ENCODE measurements around the gene SPIRE1.
"Not testable (repeated sequence)": the region's sequence is repeated elsewhere in the genome, so short reads cannot be mapped to it uniquely, and the experiment has no call there.

SPIRE1 gene

DNA sequence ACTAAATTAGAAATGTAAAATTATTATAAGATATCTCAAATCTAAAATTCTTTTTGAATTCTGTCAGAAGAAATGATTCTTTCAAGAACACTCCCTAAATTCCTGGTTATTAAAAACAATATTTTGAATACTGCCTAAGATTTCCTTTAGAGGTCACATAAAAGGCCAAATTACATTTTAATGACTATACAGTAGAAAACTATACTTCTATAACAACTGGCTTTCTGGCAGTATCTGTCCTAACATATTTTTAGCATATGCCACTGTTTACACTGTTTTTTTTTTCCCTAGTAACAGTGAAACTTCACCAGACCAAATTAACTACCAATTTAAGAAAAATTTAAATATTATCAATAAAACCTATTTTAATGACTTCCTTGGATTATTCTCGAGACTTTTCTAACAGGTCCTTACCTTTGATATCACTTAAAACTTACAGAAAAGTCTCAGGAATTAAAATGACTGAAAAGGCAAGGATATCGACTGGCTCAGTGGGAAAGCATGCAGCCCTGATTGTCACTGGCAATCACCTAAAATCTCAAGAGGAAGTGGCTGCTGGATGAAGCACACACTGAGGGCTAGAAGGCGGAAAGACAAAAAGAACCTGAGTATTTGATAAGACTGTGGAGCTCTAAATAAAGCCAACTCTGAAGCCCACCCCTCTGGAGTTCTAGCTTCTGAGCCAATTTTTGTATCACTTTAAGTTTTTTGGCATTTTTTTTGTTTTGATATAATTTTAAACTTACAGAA, 59.6 kb downstream of the SPIRE1 start:
- peak; percentile 80 for FAIRE-seq

DNA sequence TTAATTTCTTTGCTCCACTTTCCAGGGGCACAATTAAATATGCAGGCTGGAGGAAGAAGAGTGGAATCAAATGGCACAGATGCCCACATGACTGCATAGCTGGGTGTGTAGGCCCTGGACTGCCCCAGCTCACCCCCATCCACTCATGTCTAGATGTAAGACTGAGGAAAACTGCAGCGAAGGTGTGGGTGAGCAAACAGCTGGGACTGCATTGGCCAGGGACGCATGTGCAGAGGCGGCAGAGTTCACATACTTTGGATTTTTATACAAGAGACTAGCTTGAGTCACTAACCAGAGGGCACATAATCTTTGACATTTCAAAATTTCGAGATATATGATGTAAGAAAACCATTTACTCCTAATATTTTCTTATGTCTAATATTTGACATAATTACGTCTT, 60.1 kb downstream of the SPIRE1 start:
- no peak for FAIRE-seq

DNA sequence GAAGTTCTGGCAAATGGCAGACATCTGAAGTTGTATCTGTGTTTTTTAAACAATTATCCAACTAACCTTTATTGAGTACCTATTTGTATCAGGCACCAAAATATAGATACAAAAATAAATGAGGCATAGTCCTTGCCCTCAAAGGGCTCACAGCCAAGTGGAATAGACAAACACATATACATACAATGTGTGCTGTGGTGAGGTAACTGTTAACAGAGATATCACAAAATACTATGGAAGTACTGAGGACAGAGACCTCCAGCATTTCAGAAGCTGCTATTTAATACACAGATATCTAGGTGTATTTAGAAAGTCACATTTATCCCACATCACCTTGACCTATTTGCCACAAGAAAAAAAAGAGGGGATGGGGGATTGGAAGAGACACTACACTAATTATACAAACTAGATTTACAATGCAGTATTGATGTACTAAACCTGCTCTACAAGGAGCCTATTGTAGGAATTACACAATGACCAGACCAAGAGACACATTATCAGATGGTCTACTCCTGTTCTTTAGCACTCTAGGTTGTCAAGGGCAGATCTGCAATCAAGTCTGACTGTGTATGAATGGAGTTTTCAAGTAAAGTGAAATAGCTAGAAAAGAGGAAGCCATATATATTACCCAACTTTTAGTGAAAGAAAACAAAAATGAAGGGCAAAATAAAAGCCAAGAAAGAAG, 62.2 kb downstream of the SPIRE1 start:
- FAIRE-seq: no peak

DNA sequence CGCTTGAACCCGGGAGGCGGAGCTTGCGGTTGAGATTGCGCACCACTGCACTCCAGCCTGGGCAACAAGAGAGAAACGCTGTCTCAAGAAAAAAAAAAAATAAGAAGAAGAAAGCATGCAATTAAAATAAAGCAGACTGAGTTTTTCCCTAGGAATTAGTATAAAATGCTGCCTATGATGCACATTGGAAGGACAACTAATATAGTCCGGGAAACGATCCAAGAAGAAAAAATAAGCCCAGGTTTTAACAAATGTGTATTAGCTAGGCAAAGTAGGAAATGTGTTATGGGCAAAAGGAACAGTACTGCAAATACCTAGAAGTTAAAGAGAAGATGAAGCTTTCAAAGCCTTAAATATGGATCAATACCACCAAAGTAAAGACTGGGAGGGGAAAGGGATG, 64.0 kb downstream of the SPIRE1 start:
- no peak for FAIRE-seq

- no peak for FAIRE-seq
Observed at GRCh38 chr18:12592597-12593127, 65.2 kb downstream of the SPIRE1 start.

DNA sequence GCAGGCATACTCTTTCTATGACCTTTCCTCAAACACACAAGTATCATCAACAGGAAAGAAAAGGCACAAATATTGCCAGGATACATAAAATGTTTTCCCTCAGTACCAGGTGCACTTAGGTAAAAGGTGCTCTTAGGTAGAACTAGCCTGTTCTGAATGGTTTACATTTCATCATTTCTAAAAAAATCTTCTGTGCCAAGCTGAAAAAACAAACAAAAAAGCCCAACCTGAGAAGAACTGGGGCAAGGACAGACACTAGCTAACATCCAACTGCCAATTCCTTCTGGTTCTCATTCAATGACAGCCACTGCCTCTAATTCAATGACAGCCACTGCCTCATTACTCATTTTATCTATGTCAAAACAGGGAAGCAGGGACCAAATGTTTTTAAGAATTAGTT, 68.5 kb downstream of the SPIRE1 start:
- no peak for FAIRE-seq

- no peak for FAIRE-seq
Observed at GRCh38 chr18:12586956-12587355, 71.0 kb downstream of the SPIRE1 start.

GRCh38 chr18:12585218-12585617, 72.7 kb downstream of the SPIRE1 start:
- no peak for FAIRE-seq

- FAIRE-seq: no peak
Observed at GRCh38 chr18:12580630-12581342, 77.1 kb downstream of the SPIRE1 start.

GRCh38 chr18:12579775-12580174, 78.1 kb downstream of the SPIRE1 start:
- no peak for FAIRE-seq

GRCh38 chr18:12577848-12578247, 80.1 kb downstream of the SPIRE1 start:
- FAIRE-seq: no peak

DNA sequence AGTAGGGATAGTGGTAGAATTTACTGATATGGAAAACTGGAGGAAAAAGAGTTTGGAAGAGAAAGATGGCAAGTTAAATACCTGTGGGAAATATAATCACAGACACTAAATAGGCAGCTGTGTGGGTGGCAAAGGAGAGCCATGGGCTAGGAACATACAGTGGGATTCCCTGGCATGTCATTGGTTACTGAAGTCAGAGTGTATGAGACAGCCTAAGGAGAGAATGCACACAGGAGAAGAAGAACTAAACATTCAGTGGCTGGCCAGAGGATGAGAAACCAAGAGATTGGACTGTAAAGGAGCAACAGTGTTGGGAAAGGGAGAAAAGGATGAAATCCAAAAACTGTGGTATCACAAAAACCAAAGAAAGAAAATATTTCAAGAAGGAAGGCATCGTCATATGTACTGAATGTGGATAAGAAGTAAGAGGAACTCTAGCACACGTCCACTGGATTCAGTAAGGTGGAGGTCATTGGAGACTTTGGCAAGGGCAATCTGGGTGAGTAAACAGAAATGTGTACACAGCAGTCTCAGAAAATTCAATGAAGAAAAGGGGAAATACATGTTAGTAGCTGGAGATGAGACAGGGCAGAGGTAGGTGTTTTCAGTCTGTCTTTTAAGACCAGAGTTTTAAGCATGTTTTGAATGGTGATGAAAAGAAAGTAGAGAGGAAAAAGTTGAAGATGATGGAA, 83.3 kb downstream of the SPIRE1 start:
- FAIRE-seq: no peak

DNA sequence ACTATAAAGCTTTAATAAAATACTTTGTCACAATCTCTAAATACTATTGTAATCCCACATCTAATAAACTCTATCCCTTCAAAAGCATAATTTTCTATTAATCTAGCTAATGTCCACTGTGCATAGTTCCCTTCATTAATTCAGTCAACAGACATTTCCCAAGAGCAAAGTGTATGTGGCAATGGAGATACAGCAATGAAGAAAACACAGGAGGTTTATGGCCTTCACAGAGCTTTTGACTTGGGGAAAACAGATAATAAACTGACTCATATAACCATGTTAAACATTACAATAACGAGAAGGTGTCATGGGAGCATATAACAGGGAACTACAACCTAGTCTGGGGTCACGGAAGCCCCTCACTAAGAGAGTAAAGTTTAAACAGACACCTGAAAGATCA, 86.3 kb downstream of the SPIRE1 start:
- FAIRE-seq: no peak

DNA sequence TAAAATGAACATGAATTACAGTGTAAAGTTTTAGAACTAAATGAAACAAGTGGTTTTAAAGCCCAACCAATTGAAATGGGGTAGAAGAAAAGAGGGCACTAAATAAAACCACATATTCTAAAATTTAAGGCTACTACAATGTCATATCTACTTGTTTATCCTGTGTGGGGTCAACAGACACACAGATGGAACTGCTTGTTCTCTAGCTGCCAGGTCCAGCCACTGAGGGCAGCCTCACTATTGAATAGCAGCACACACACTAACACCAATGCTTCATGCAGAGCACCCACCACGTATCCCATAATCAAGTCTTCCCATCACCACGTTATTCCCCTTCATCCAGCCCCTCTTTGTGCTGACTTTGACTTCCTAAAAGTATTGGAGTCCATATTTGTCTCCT, 88.1 kb downstream of the SPIRE1 start:
- no peak for FAIRE-seq

- FAIRE-seq: no peak
Observed at GRCh38 chr18:12567849-12568248, 90.1 kb downstream of the SPIRE1 start.

DNA sequence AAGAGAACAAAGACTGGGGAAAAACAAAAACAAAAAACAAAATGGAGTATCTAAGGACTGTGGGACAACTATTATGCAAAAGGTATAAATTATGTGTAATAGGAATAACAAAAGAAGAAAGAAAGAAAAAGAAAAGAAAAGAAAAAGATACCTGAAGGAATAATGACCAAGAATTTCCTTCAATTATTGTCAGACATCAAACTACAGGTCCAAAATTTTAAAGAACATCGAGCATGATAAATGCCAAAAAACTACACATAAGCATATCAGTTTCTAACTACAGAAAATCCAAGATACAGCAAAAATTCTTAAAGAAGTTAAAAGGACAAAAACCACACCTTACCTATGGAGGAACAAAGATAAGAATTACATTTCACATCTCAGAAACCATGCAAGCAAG, 93.0 kb downstream of the SPIRE1 start:
- FAIRE-seq: no peak

DNA sequence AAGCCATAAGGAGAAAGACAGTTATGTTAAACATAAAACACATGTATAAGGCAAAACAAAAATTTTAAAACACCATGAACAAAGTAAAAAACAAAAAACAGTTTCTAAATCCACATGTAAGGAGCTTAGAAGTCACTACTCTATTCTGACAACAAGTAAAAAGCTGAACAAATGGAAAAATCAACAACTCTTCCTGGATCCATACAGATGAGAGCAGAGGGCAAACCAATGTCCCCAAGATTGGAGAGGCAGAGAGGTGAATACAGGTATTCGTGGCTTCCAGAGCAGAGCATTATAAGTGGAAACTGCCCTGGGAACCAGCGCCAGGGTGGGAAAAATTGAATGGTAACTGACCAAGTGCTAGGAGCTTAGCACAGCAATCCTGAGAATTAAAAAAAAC, 93.5 kb downstream of the SPIRE1 start:
- FAIRE-seq: no peak

DNA sequence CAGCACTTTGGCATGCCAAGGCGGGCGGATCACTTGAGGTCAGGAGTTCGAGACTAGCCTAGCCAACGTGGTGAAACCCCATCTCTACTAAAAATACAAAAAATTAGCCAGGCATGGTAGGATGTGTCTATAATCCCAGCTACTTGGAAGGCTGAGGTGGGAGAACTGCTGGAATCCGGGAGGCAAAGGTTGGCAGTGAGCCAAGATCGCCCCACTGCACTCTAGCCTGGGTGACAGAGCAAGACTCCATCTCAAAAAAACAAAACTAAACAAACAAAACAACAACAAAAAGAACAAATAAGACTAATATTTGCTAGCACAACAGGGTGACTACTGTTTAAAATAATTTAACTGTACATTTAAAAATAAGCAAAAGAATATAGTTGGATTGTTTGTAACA, 97.3 kb downstream of the SPIRE1 start:
- FAIRE-seq: not testable (repeated sequence)

- FAIRE-seq: no peak
Observed at GRCh38 chr18:12559319-12559718, 98.6 kb downstream of the SPIRE1 start.

GRCh38 chr18:12556946-12557806, 100.7 kb downstream of the SPIRE1 start:
- no peak for FAIRE-seq

DNA sequence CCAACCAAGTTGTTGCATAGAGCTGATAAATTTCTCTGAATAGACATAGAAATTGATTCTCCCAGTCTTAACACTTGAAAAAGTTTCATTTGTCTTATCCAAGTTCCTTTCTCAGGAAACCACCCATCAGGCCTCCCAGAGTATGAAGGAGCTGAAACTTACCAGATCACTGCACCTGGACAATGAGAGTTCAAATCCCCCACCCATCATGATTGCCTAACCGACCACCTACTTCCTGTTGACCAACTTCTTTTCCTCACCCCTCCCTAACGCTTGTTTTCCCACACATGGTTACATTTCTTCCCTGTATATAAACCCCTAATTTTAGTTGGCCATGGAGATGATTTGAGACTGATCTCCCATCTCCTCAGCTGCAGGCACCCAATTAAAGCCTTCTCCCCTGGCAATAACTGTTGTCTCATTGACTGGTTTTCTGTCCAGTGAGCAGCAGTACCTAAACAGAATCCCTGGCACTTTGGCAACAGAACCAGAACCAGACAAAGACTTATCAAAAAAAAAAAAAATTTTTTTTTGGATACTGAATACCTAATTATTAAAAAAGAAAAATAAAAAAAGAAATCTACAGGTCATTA, 103.0 kb downstream of the SPIRE1 start:
- no peak for FAIRE-seq

DNA sequence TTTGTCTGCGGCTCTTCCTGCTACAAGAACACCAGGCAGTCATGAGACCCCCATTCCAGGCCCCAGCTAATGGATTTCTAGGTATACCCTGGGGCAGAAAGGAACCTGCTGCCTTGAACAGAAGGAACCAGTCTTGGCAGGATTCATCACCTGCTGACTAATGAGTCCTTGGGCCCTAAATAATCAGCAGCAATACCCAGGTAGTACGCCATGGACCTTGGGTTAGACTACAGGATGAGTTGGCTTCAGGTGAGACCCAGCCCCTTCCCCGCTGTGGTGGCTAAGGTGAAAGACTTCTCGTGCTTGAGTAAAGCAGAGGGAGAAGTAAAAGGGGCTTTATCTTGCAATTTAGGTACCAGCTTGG, 105.0 kb downstream of the SPIRE1 start:
- no peak for FAIRE-seq

Data from endometrium (tissue), 2 donors.